GM21447 (cell line): ENCODE results near the gene NF1.
"Not testable (repeated sequence)": the region's sequence is repeated elsewhere in the genome, so short reads cannot be mapped to it uniquely, and the experiment has no call there.

Experiments used
- ATAC-seq: cut with Tn5 transposase; IDR thresholded peaks from one replicate; pipeline ENCODE4 v1.9.1; 2021; ENCODE audit not compliant: unreplicated experiment

Gene NF1

GRCh38 chr17:31249835-31250141 is 155.0 kb downstream of the NF1 start:
- ATAC-seq: no peak

- no peak for ATAC-seq
These were observed 155.5 kb downstream of the NF1 start for GRCh38 chr17:31250229-31250628.

GRCh38 chr17:31251105-31251969 is 156.6 kb downstream of the NF1 start:
- ATAC-seq: no peak

- no peak for ATAC-seq
These were observed 157.2 kb downstream of the NF1 start for GRCh38 chr17:31251970-31252328.

GRCh38 chr17:31252741-31253140 is 158.0 kb downstream of the NF1 start:
- ATAC-seq: no peak

- ATAC-seq: no peak
These were observed 159.9 kb downstream of the NF1 start for GRCh38 chr17:31254654-31255053.

GRCh38 chr17:31256936-31257335 is 162.2 kb downstream of the NF1 start:
- ATAC-seq: no peak

- no peak for ATAC-seq
These were observed 165.4 kb downstream of the NF1 start for GRCh38 chr17:31260151-31260550.

GRCh38 chr17:31261601-31262000 is 166.8 kb downstream of the NF1 start:
- ATAC-seq: no peak

GRCh38 chr17:31262923-31263322 is 168.1 kb downstream of the NF1 start:
- not testable (repeated sequence) for ATAC-seq

- ATAC-seq: no peak
These were observed 171.3 kb downstream of the NF1 start for GRCh38 chr17:31266042-31266441.

- no peak for ATAC-seq
These were observed 174.3 kb downstream of the NF1 start for GRCh38 chr17:31269036-31269577.

- no peak for ATAC-seq
These were observed 174.8 kb downstream of the NF1 start for GRCh38 chr17:31269578-31269983.

- no peak for ATAC-seq
These were observed 177.5 kb downstream of the NF1 start for GRCh38 chr17:31272236-31272635.

GRCh38 chr17:31272803-31273202 is 178.0 kb downstream of the NF1 start:
- ATAC-seq: no peak

GRCh38 chr17:31273516-31273915 is 178.7 kb downstream of the NF1 start:
- no peak for ATAC-seq

GRCh38 chr17:31274252-31274651 is 179.5 kb downstream of the NF1 start:
- no peak for ATAC-seq

- no peak for ATAC-seq
These were observed 180.3 kb downstream of the NF1 start for GRCh38 chr17:31275116-31275515.

GRCh38 chr17:31279401-31279800 is 184.6 kb downstream of the NF1 start:
- ATAC-seq: no peak

GRCh38 chr17:31281061-31281460 is 186.3 kb downstream of the NF1 start:
- ATAC-seq: no peak

- no peak for ATAC-seq
These were observed 189.1 kb downstream of the NF1 start for GRCh38 chr17:31283841-31284240.

GRCh38 chr17:31286587-31286986 is 191.8 kb downstream of the NF1 start:
- ATAC-seq: no peak

GRCh38 chr17:31287932-31288331 is 193.2 kb downstream of the NF1 start:
- not testable (repeated sequence) for ATAC-seq
